ENCODE measurements around the gene CLDN1.

The CLDN1 gene

GRCh38 chr3:190307164-190307545, 15.1 kb downstream of the CLDN1 start:
- DNase-seq (ENCODE audit: low read depth) = no peak
- H3K4me3 ChIP-seq (ENCODE audit: low read length) = no peak overlapping the region
- no peak for TF ChIP-seq CTCF (conservative IDR thresholded peaks at IDR 0.05; ENCODE audit: low read depth, low read length)

GRCh38 chr3:190306513-190307163, 15.6 kb downstream of the CLDN1 start:
- peak; percentile 24 for DNase-seq (ENCODE audit: low read depth)
- no peak overlapping the region for H3K4me3 ChIP-seq (ENCODE audit: low read length)
- TF ChIP-seq CTCF (conservative IDR thresholded peaks at IDR 0.05; ENCODE audit: low read depth, low read length) = no peak

- no peak for TF ChIP-seq CTCF (conservative IDR thresholded peaks at IDR 0.05; ENCODE audit: low read depth, low read length)
- no peak for DNase-seq (ENCODE audit: low read depth)
- no peak overlapping the region for H3K4me3 ChIP-seq (ENCODE audit: low read length)
These were observed 16.2 kb downstream of the CLDN1 start for GRCh38 chr3:190306026-190306425.

GRCh38 chr3:190305406-190305805, 16.8 kb downstream of the CLDN1 start:
- no peak for DNase-seq (ENCODE audit: low read depth)
- H3K4me3 ChIP-seq (ENCODE audit: low read length) = no peak overlapping the region
- TF ChIP-seq CTCF (conservative IDR thresholded peaks at IDR 0.05; ENCODE audit: low read depth, low read length) = no peak

DNA sequence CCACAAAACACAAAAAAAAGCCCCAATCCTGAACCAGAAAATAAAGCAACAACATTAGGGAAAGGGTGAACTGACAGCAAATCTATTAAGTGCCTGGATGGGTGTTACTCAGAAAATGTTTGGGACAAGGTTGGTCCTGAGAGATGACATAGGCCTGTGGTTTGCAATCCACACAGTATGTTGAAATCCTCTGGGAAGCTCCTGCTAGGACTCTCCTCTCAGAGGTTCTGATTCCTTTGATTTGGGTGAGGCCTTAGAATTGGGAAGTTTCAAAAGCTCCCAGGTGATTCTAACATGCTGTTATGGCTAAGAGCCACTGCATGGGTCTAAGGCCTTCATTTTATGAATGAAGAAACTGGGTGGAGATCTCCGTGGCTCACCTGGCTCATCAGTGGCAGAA, 18.4 kb downstream of the CLDN1 start:
- no peak for TF ChIP-seq CTCF (conservative IDR thresholded peaks at IDR 0.05; ENCODE audit: low read depth, low read length)
- no peak for DNase-seq (ENCODE audit: low read depth)
- no peak overlapping the region for H3K4me3 ChIP-seq (ENCODE audit: low read length)

GRCh38 chr3:190302212-190302867, 19.9 kb downstream of the CLDN1 start:
- no peak for DNase-seq (ENCODE audit: low read depth)
- no peak overlapping the region for H3K4me3 ChIP-seq (ENCODE audit: low read length)
- no peak for TF ChIP-seq CTCF (conservative IDR thresholded peaks at IDR 0.05; ENCODE audit: low read depth, low read length)

DNA sequence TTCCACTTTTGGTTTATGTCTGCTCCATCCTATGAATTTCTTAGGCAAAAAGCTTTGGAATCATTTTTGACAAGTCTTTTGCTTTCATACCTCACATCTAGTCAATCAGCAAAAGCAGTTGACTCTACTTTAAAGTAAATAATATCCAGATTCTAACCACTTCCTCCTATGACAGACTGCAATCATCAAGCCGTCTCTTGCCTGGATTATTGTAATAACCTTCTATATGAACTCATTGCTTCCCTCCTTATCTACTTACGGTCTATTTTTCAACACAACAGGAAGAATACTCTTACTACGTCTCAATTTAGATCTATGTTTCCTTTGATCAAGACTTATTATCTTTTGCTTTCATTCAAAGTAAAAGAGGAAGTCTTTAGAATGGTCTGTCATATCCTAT, 20.7 kb downstream of the CLDN1 start:
- no peak overlapping the region for H3K4me3 ChIP-seq (ENCODE audit: low read length)
- TF ChIP-seq CTCF (conservative IDR thresholded peaks at IDR 0.05; ENCODE audit: low read depth, low read length) = no peak
- no peak for DNase-seq (ENCODE audit: low read depth)

Measured in retinal pigment epithelial cell (primary cell).